ENCODE measurements around the gene TBX15. TPM values are rescaled to one million over a fixed set of nuclear protein-coding genes. Genes with fewer than 3 reads are reported as not detected.
"Not testable (repeated sequence)": the region's sequence is repeated elsewhere in the genome, so short reads cannot be mapped to it uniquely, and the experiment has no call there.

Gene TBX15
- total RNA-seq, 1 experiment from 2014 or later: 0.18 TPM

DNA sequence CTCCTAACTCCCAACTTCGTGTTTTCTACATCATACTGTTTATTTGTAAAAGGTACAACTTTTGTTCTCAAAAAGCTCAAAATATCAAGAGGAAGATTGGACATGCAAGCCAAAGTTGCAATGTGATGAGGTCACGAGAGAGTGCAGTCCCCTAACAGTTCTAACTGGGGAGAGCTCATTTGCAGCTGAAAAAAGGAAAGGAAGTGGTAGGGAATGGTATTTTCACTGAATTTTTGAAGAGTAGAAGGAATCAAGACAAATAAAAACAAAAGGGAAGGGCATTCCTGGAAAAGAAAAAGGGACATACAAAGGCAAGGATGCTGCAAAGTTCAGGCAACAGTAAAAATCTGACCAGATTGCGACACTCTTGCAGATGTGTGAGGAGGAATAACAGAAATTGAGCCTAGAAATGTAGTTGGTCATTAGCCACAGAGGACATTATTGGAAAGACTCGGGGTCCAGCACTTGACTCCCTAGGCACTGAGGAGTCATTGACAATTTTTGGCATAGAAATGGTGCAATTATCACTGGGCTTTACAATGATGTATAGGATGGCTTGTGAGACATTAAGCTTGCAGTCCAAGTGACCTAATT lies 67.9 kb downstream of the TBX15 start:
- in situ Hi-C loops (cut with HindIII; ENCODE audit: low pct_unique_long_range_greater_than_20kb, low sequenced_read_pairs): no loop called here
- DNase-seq (ENCODE audit: low read depth, low spot score): no peak

DNA sequence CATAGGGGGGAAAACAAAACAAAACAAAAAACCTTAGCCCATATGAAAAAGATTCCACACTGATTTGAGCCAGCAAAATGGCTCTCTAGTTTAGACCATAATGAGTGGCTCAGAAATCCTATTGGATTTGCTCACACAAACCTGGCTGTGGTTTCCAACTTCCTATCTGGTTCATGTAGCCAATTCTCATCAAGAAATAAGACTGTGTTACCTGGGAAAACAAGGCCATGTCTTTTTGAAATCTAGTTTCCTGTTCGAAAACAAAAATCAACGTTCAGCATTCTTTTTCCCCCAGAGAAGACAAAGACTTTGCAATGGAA lies 69.2 kb downstream of the TBX15 start:
- no peak for DNase-seq (ENCODE audit: low read depth, low spot score)
- in situ Hi-C loops (cut with HindIII; ENCODE audit: low pct_unique_long_range_greater_than_20kb, low sequenced_read_pairs): no loop called here

DNA sequence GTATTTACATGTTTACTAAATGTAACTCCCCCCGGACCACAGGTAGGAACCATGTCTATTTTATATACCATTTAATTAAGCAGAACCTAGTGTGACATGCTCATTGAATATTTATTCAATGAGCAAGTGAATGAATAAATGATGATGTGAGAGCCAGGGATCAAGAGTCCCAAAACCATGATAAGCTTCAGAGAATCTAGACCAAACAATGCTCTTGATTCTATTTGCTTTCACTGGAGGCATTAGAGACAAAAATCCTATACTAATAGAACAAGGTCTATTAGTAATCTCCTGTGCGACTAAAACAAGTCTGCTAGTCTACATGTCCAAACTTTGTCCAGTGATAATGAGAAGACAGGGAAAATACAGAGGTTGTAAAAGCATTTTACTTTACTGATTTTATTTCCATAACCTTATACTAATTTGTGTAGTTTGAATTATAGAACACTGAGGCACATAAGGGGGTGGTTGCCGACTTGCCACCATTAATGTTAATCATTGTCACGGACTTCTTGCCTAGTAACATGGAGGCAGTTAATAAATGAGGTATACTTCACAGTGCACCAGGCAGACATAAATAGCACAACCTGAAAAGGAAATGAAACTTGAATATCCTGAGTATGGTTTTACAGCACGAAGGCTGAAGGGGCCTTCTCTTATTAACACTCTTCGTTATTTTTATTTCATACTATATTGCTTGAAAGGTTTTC lies 69.8 kb downstream of the TBX15 start:
- in situ Hi-C loops (cut with HindIII; ENCODE audit: low pct_unique_long_range_greater_than_20kb, low sequenced_read_pairs): no loop called here
- no peak for DNase-seq (ENCODE audit: low read depth, low spot score)

DNA sequence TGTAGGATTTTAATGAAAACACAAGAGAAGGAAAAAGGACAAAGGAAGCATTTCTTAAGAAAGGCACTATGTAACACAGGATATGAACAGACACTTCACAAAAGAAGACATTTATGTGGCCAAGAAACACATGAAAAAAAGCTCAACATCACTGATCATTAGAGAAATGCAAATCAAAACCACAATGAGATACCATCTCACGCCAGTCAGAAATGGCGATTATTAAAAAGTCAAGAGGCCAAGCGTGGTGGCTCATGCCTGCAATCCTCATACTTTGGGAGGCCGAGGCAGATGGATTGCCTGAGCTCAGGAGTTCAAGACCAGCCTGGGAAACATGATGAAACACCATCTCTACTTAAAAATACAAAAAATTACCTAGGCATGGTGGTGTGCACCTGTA lies 71.8 kb downstream of the TBX15 start:
- DNase-seq (ENCODE audit: low read depth, low spot score); in situ Hi-C loops (cut with HindIII; ENCODE audit: low pct_unique_long_range_greater_than_20kb, low sequenced_read_pairs): not testable (repeated sequence)

DNA sequence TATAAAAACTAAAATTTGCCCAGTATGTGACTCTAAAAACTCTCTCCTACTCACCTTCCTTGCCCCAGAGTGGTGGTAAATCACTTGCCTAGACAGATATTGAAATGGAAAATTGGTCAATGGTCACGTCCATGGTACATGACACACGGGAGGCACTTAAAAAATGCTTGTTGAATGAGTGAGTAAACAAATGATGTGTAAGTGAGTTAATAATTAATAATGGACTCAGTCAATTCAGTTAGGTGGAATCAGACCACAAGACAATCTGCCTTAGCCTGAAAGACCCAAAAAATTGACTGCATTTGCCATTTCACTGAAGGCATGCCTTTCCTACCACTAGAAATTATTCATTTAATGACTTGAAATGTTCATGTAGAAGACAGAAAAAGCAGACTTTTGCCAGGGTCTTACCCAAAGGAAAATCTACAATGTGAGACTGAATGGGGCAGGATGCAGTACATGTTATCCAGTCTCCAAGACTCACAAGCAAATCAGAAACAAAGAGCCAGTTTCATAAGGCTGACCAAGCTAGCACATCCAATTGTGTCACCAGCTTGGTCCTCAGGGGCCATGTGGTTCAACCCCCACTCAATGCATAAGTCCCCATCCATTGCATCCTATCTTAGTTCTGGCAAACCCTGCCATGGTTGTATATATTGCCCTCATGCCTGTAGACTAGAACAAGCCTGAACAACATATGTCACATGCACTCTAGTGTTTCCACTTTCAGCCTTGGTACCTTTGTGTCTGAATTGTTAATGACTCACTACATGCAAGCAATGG lies 73.6 kb downstream of the TBX15 start:
- DNase-seq (ENCODE audit: low read depth, low spot score): no peak
- in situ Hi-C loops (cut with HindIII; ENCODE audit: low pct_unique_long_range_greater_than_20kb, low sequenced_read_pairs): no loop called here

DNA sequence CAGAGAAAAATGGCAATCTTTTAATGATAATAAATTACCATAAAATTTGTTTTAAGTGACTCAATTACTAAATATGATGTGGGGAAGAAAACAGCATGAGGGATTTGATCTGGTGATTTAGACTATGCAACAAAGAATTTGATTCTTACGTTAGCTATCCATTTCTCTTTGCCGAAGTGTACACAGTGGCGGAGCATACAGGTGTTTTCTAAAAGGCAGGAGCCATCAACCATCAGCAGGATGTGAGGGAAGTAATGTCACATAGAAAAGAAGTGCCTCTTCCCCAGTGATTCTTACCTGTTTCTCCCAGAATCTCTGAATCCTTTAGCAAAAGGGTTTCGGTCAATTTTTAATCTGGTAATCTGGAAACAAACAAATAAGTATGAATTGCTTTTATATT lies 74.3 kb downstream of the TBX15 start:
- DNase-seq (ENCODE audit: low read depth, low spot score): no peak
- in situ Hi-C loops (cut with HindIII; ENCODE audit: low pct_unique_long_range_greater_than_20kb, low sequenced_read_pairs): no loop called here

DNA sequence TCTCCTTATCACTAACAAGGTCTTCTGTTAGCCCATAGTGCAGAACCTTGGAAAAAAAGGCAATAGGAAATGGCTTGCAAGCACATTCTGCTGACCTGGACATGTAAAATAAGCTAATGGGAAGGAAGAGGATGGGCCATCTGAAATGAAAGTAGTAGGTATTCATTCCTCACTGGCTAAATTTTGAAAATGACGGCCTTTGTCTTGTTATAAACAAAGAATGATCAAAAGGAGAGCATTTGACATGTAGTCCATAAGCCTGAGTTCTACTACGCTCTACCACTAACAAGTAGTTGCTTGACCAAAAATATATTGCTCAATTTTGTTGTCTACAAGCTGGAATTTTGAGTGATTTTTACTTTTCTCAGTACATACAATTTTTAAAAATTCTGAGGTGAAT lies 75.6 kb downstream of the TBX15 start:
- in situ Hi-C loops (cut with HindIII; ENCODE audit: low pct_unique_long_range_greater_than_20kb, low sequenced_read_pairs): no loop called here
- no peak for DNase-seq (ENCODE audit: low read depth, low spot score)

DNA sequence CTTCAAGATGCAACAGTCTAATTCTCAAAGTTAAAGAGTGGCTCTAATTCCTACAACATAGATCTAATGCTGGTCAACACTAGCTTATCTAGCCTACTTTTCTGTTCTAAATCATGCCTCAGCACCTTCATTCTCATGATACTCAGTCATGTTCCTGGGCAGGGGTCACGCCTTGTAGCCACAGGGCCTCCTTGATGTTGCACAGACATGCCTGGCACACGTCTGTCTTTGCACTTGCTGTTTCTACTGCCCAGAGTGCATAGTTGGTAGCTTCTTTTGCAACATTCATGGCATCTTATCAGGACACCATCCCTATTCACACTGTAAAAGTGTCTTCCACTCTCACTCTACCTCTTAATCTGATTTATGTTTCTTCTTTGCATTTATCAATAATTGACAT lies 76.6 kb downstream of the TBX15 start:
- in situ Hi-C loops (cut with HindIII; ENCODE audit: low pct_unique_long_range_greater_than_20kb, low sequenced_read_pairs): no loop called here
- no peak for DNase-seq (ENCODE audit: low read depth, low spot score)

DNA sequence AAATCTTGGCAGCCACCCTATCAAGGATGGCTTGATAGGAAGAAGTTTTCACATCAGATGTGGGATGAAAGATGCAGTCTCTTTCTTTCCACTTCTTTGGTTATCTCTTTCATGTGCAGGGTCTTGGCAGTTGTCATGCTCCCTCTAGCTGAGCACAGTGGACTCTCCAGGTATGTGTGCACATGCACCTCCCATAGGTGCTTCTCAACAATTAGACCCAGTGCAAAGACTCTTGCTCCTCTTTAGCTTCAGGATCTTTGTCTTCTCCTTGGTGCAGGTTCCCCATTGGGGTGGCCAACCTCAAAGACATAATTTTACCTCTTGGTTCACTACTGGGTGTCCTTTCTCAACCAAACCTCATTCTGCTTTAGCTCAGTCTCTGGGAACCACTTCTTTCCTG lies 80.7 kb downstream of the TBX15 start:
- no peak for DNase-seq (ENCODE audit: low read depth, low spot score)
- in situ Hi-C loops (cut with HindIII; ENCODE audit: low pct_unique_long_range_greater_than_20kb, low sequenced_read_pairs): no loop called here

DNA sequence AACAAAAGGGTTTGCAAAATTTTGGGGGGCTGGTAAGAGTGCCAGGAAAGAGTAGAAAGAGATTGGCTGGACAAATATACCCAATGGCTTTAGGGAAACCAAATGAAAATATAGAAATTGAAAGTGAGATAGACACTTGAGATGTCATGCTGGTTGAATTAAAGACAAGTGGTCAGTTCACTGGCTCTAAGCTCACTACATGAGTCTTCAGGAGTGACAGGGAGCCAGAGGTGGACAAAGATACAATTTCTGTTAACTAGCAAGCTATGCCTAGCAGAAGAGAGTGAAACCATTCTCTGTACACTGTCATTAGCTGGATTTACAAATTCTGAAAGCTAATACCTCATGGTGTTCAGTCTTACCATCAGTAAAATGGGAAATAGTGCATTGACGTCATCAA lies 82.5 kb downstream of the TBX15 start:
- in situ Hi-C loops (cut with HindIII; ENCODE audit: low pct_unique_long_range_greater_than_20kb, low sequenced_read_pairs): no loop called here

DNA sequence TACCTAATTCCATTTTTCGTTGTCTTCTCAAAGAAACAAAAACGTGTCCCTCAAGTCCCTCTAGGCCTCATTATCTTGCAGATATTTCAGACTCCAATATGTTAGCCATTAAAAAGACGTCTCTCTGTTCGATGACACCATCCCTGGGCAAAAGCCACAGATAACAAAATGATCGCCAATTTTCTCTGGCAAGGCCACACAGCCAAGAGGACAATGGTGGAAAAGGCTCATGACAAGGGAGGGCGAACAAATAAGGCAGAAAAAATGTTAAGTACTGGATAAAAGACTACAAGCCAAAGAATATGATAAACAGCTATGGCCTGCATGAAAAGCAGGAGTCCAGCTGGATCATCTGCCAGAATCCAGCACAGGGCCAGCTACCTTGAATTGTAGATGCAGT lies 82.9 kb downstream of the TBX15 start:
- in situ Hi-C loops (cut with HindIII; ENCODE audit: low pct_unique_long_range_greater_than_20kb, low sequenced_read_pairs): no loop called here

More for the DNA sequence above, 82.5 kb downstream of the TBX15 start:
- DNase-seq (ENCODE audit: low read depth, low spot score): no peak

DNA sequence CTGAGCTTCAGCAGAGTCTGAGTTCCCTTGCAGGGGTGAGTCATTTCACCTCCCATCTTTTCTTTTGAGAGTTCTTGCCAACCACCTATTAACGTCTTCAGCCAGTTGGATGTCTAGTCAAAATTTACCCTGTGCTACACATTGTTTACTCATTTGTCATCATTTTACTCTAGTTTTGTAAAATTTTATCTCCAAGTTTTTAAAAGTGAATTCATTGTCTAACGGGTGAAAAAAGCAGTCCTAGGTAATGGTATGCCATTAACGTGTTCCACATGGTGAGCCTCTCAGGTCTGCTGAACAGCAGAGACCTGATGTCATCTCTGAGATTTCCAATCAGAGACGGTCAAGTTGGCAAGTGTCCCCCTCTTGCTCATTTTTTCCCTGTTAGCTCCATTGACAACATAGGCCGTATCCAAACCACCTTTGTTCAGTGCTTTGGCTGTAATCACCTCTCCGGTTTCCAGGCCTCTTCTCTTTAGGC lies 85.4 kb downstream of the TBX15 start:
- DNase-seq (ENCODE audit: low read depth, low spot score): no peak
- in situ Hi-C loops (cut with HindIII; ENCODE audit: low pct_unique_long_range_greater_than_20kb, low sequenced_read_pairs): no loop called here

More for the DNA sequence above, 82.9 kb downstream of the TBX15 start:
- DNase-seq (ENCODE audit: low read depth, low spot score): no peak

DNA sequence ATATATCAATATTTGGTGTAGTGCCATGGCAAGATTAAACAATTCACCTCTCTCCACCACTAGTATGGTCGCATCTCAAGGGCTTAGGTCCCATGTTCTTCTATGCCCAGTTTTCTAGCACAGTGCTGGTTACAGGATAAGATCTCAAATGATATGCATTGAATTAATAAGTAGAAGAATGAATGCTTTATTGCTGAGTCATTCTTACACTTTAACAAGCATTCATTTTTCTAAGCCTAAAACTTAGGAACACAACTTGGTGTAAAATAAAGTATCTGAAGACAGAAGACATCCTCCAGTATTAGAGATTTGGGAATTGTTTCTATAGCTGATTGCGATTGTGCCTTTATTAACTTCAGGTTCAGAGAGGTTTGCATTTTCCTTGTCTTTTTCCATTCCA lies 85.8 kb downstream of the TBX15 start:
- in situ Hi-C loops (cut with HindIII; ENCODE audit: low pct_unique_long_range_greater_than_20kb, low sequenced_read_pairs): no loop called here
- no peak for DNase-seq (ENCODE audit: low read depth, low spot score)

DNA sequence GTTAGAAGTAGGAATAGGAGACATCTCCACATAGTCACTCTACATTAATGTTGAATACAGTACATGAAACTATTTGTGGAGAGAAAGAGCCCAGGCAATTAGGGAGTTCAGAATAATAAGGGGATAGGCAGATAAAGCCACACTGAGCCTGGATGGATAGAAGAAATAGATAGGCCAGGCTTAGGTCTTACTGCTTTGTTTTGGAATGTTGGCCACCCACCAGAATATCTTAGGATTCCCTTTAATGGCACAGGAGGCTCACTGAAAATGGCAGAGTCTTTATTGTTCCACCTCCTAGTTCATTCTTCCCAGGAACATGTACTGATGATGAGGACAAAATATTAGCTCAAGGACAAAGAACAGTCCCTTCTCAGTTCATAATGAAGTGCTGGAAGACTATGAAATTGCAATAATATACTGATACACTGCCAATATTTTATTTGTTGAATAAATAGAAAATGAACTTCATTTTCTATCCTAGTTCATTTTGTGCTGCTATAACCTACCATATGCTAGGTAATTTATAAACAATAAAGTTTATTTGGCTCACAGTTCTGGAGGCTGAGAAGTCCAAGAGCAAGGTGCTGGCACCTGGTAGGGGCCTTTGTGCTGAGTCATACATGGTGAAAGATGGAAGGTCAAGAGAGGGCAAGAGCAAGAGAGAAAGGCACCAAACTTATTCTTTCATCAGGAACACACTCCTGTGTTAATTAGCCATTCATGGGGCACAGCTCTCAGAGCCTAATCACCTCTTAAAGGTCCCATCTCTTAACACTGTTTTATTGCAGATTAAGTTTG lies 87.3 kb downstream of the TBX15 start:
- in situ Hi-C loops (cut with HindIII; ENCODE audit: low pct_unique_long_range_greater_than_20kb, low sequenced_read_pairs): no loop called here
- no peak for DNase-seq (ENCODE audit: low read depth, low spot score)

DNA sequence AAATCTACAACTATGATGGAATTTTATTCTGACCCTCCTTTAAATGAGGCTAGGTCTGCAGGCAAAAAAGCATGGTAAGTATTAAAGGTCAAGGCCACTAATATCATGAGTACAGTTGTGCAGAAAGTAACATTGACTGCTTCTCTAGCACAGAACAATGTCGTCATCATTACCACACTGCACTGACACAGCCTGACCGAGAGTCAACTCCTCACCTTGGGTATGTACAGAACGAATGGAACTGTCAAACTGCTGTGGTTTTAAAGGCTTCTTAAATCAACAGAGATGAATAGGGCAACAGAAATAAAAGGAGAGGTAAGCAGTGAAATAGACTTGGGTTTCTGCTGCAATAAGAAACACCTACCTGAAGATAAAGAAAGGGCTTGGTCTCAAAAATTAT lies 88.8 kb downstream of the TBX15 start:
- in situ Hi-C loops (cut with HindIII; ENCODE audit: low pct_unique_long_range_greater_than_20kb, low sequenced_read_pairs): no loop called here
- DNase-seq (ENCODE audit: low read depth, low spot score): no peak

DNA sequence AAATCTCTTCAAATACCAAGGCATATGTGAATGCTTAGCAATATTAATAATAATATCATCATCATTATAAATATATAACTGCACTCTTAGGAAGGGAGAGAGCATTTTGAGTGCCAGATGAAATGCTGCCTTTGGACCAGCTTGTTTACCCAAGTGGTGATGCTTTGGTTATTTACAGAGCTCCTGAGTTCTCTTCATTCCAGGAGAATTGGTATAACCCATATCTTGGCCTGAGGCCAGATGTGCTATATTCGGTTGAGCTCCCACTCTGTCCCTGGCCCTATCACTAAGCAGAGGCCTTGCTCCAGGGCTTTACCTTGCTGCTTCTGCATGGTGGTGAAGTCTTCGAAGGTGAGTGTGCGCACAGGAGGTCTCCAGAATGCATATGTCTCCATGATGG lies 89.4 kb downstream of the TBX15 start:
- in situ Hi-C loops (cut with HindIII; ENCODE audit: low pct_unique_long_range_greater_than_20kb, low sequenced_read_pairs): no loop called here
- DNase-seq (ENCODE audit: low read depth, low spot score): no peak

DNA sequence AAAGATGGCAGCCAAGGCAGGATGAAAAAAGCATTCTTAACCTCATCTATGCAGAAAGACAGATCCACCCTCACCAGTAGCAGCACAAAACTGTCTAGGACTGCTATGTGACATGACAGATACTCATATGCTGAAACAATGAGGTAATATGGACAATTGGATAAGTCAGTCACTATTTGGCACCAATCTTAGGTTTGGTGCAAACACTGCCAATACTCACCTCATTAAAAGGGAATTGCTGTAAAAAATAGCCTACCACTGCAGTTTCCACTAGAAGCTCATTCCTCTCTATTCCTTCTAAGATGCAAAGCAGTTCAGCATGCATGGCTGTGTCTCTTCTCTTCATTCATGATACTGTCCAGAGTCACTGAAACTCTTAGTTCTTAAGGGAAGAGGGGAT lies 91.7 kb downstream of the TBX15 start:
- in situ Hi-C loops (cut with HindIII; ENCODE audit: low pct_unique_long_range_greater_than_20kb, low sequenced_read_pairs): no loop called here
- no peak for DNase-seq (ENCODE audit: low read depth, low spot score)

DNA sequence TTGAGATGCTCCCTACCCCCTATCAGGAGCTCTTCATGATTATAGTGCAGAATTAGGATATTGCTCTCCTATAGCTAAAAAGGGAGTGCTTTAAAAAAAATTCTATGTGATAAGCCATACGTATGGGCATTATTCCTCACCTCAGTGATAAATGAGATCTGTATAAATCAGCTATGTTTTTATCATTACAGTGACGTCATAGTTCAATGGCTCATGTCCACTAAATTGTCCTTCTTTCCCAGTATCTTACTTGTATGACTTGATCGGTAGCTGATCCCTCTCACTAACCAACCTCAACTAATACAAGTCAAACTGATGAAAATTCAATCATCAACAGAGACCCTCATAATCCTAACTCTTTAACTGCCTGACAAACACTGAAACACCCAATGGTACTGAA lies 93.3 kb downstream of the TBX15 start:
- in situ Hi-C loops (cut with HindIII; ENCODE audit: low pct_unique_long_range_greater_than_20kb, low sequenced_read_pairs): no loop called here
- no peak for DNase-seq (ENCODE audit: low read depth, low spot score)

All from SK-MEL-5 (cell line).